B cell (primary cell): ENCODE measurements around the gene NRM. TPM values are rescaled to one million over a fixed set of nuclear protein-coding genes. Genes with fewer than 3 reads are reported as not detected.

Source experiments
- ATAC-seq: fragments of 200-7000 bp; cut with Tn5 transposase; one replicate; pipeline ENCODE4 v1.10.0; 2021; ENCODE audit warnings: low read depth, mild to moderate bottlenecking, moderate number of reproducible peaks, moderate library complexity
- CTCF ChIA-PET: fragments of 350-600 bp; sonication (Branson Sonifier 250); formaldehyde crosslinking; loops from one replicate; lab custom pipeline; 2021; ENCODE audit warnings: antibody characterized with exemption, inconsistent platforms; lab: Charles Lee
- POLR2A ChIA-PET: fragments of 350-600 bp; sonication (Branson Sonifier 250); formaldehyde crosslinking; loops from one replicate; lab custom pipeline; 2021; ENCODE audit warnings: antibody characterized with exemption; lab: Charles Lee
- DNase-seq: peaks from one replicate; pipeline ENCODE4 v3.0.0; 2013
- H2AFZ ChIP-seq: 2 replicates; pipeline ENCODE4 v1.6.1; 2012; ENCODE audit warnings: mild to moderate bottlenecking, low read depth, low read length; ENCODE audit not compliant: insufficient read depth, poor library complexity, severe bottlenecking
- H3K27ac ChIP-seq, 2 donors: 1 replicate in 1 of 2; 2 replicates in 1 of 2; pipeline ENCODE4 v1.5.1; 2012 to 2013; ENCODE audit warnings: low read length in 2 of 2, mild to moderate bottlenecking in 2 of 2, moderate library complexity in 1 of 2
- H3K27me3 ChIP-seq, 4 experiments: fragments of 200-600 bp in 1 of 4; sonication (generic) in 1 of 4; replicated peaks in 1 of 4; 1 replicate in 2 of 4; 2 replicates in 2 of 4; pipeline versions ENCODE4 v1.6.1 to v1.7.0; 2013 to 2016; ENCODE audit warnings: low read length in 3 of 4, mild to moderate bottlenecking in 2 of 4, mixed read lengths in 1 of 4, moderate library complexity in 1 of 4; ENCODE audit not compliant: insufficient read depth in 4 of 4, control insufficient read depth in 3 of 4; ENCODE audit errors: control extremely low read depth in 1 of 4
- H3K36me3 ChIP-seq, 2 experiments: replicated peaks in 1 of 2; 1 replicate in 1 of 2; 2 replicates in 1 of 2; pipeline versions ENCODE4 v1.6.1 to v1.7.1; 2013; ENCODE audit warnings: low read length in 1 of 2; ENCODE audit not compliant: insufficient read depth in 2 of 2, control insufficient read depth in 1 of 2; ENCODE audit errors: control extremely low read depth in 1 of 2, extremely low read depth in 1 of 2
- H3K4me1 ChIP-seq, 2 donors: fragments of 200-600 bp in 1 of 2; sonication (generic) in 1 of 2; 1 replicate in 1 of 2; 2 replicates in 1 of 2; pipeline versions ENCODE4 v1.5.1 to v1.6.1; 2013 to 2017; ENCODE audit warnings: low read length in 2 of 2; ENCODE audit not compliant: control insufficient read depth in 2 of 2, insufficient read depth in 2 of 2
- H3K4me2 ChIP-seq: replicated peaks from 2 replicates; pipeline ENCODE3; 2012; ENCODE audit warnings: mild to moderate bottlenecking, low read depth, low read length; ENCODE audit not compliant: poor library complexity, severe bottlenecking
- H3K4me3 ChIP-seq, 5 experiments: fragments of 200-600 bp in 1 of 5; sonication (generic) in 1 of 5; 1 replicate in 3 of 5; 2 replicates in 2 of 5; pipeline versions ENCODE4 v1.5.1 to v1.7.0; 2011 to 2016; ENCODE audit warnings: low read length in 4 of 5, mild to moderate bottlenecking in 4 of 5, low read depth in 2 of 5, control low read depth in 1 of 5, moderate library complexity in 1 of 5; ENCODE audit not compliant: insufficient read depth in 1 of 5; ENCODE audit errors: control extremely low read depth in 1 of 5, extremely low read depth in 1 of 5
- H3K79me2 ChIP-seq: fragments of 200-600 bp; sonication (generic); one replicate; pipeline ENCODE4 v1.6.0; 2016; ENCODE audit warnings: low read length; ENCODE audit not compliant: control insufficient read depth, insufficient read depth
- H3K9ac ChIP-seq: fragments of 200-600 bp; sonication (generic); 2 replicates; pipeline ENCODE4 v1.6.1; 2017; ENCODE audit warnings: mild to moderate bottlenecking, low read length, moderate library complexity
- H3K9me3 ChIP-seq, 3 donors: one replicate each; pipeline versions ENCODE4 v1.6.1 to v1.7.1; 2013; ENCODE audit warnings: low read length in 2 of 3; ENCODE audit not compliant: control insufficient read depth in 2 of 3, insufficient read depth in 1 of 3; ENCODE audit errors: control extremely low read depth in 1 of 3
- H4K20me1 ChIP-seq: 2 replicates; pipeline ENCODE4 v1.6.0; 2012; ENCODE audit warnings: mild to moderate bottlenecking, low read length; ENCODE audit not compliant: insufficient read depth, control insufficient read depth, poor library complexity, severe bottlenecking
- H3K27ac Mint-ChIP-seq: one replicate; pipeline ENCODE4 v1.8.0; 2021; ENCODE audit warnings: mixed read lengths
- H3K27me3 Mint-ChIP-seq: one replicate; pipeline ENCODE4 v1.8.0; 2021; ENCODE audit warnings: mixed read lengths
- H3K4me1 Mint-ChIP-seq: one replicate; pipeline ENCODE4 v1.8.0; 2021; ENCODE audit warnings: mixed read lengths
- H3K4me3 Mint-ChIP-seq: one replicate; pipeline ENCODE4 v1.8.0; 2021; ENCODE audit warnings: mixed read lengths
- H3K9me3 Mint-ChIP-seq: one replicate; pipeline ENCODE4 v1.8.0; 2022; ENCODE audit warnings: mixed read lengths; ENCODE audit not compliant: insufficient read depth
- EZH2 ChIP-seq: IDR thresholded peaks from 2 replicates; pipeline ENCODE4 v1.6.1; 2012; ENCODE audit warnings: borderline replicate concordance, low read depth, mild to moderate bottlenecking, moderate library complexity, low read length; ENCODE audit not compliant: insufficient read depth, poor library complexity, severe bottlenecking
- WGBS: methylation state at CpG from one replicate; pipeline ENCODE4 v1.1.5; 2013; ENCODE audit warnings: missing lambda C conversion rate; ENCODE audit not compliant: insufficient coverage; 5-methylcytosine and 5-hydroxymethylcytosine counted together
- intact Hi-C: fragments of 100-400 bp; cut with micrococcal nuclease; formaldehyde crosslinking; loops from one replicate; pipeline ENCODE4 v1.10.0; 2022
- polyA plus RNA-seq: library from polyadenylated mRNA; depleted of rRNA; stranded (reverse); fragments of >200 nt; gene quantifications from 2 replicates; pipeline ENCODE4 v1.2.3, GENCODE V29; 2012
- total RNA-seq, 2 donors: library from RNA; stranded (reverse); fragments of 120-200 nt in 1 of 2; gene quantifications; 1 replicate in 1 of 2; 2 replicates in 1 of 2; pipeline versions ENCODE4 v1.2.3 to v1.2.4, GENCODE V29; 2013 to 2022
- TF ChIP-seq, protein P1 (sequence below): fragments of 200-600 bp; IDR thresholded peaks from one replicate; pipeline ENCODE4 v1.8.0; 2022; ENCODE audit warnings: antibody characterized with exemption, mild to moderate bottlenecking

NRM gene
- total and polyA plus RNA-seq, 2 donors (not counting 1 experiment from before 2014, with no cell fraction given), result 24.9 to 26.0 TPM

DNA sequence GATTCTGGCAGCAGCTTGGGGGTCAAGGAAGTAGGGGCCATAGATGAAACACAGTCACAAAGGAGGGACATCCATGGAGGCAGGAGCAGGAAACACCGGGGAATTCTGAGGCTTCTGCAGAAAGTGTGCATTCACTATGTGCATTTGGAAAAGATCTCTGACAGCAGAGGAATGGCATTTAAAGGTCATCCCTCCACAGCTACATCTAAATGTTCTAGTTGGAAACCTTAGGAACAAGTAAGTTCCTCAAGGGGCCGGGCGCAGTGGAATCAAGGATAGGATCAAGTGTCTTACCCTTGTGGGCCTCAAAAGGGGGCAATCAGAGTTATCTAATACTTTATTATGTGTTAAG, 35.1 kb downstream of the NRM start:
- Mint-ChIP-seq H3K27me3 (no peaks in the 10 kb centered on the region), H3K9me3 (no peaks in the 10 kb centered on the region), H3K27ac (peak overlapping the region; percentile 23), H3K4me1 (peaks cover 5% of the 10 kb centered on the region), H3K4me3 (no peak overlapping the region)
- no CpG with 5 or more reads among the region's 3 CpGs for WGBS
- intact Hi-C loops, result no loop called here
- ChIA-PET CTCF (interaction anchor here (0.9 kb wide), 1 partner anchor 66 kb away, joined by 3 read pairs; no protein-coding TSS in a partner anchor), POLR2A (no interaction called here)
- H3K9me3 ChIP-seq, result no peaks in the 10 kb centered on the region
- peaks cover 0 to 5% of the 10 kb centered on the region in 2 donors for H3K4me1 ChIP-seq
- no peak overlapping the region for H3K9ac ChIP-seq
- TF ChIP-seq, protein P1, sequence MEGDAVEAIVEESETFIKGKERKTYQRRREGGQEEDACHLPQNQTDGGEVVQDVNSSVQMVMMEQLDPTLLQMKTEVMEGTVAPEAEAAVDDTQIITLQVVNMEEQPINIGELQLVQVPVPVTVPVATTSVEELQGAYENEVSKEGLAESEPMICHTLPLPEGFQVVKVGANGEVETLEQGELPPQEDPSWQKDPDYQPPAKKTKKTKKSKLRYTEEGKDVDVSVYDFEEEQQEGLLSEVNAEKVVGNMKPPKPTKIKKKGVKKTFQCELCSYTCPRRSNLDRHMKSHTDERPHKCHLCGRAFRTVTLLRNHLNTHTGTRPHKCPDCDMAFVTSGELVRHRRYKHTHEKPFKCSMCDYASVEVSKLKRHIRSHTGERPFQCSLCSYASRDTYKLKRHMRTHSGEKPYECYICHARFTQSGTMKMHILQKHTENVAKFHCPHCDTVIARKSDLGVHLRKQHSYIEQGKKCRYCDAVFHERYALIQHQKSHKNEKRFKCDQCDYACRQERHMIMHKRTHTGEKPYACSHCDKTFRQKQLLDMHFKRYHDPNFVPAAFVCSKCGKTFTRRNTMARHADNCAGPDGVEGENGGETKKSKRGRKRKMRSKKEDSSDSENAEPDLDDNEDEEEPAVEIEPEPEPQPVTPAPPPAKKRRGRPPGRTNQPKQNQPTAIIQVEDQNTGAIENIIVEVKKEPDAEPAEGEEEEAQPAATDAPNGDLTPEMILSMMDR, result no peak
- TF ChIP-seq EZH2, result no peak
- H4K20me1 ChIP-seq, result no peaks in the 10 kb centered on the region
- no peak for DNase-seq
- H3K4me3 ChIP-seq, result no peak overlapping the region
- H3K36me3 ChIP-seq, result peaks cover 2 to 86% of the 10 kb centered on the region in 2 experiments
- no peak overlapping the region for H2AFZ ChIP-seq
- H3K79me2 ChIP-seq, result peaks cover 5% of the 10 kb centered on the region
- H3K27ac ChIP-seq, result no peak overlapping the region
- no peaks in the 10 kb centered on the region for H3K27me3 ChIP-seq
- no peak for ATAC-seq
- H3K4me2 ChIP-seq, result no peak overlapping the region

DNA sequence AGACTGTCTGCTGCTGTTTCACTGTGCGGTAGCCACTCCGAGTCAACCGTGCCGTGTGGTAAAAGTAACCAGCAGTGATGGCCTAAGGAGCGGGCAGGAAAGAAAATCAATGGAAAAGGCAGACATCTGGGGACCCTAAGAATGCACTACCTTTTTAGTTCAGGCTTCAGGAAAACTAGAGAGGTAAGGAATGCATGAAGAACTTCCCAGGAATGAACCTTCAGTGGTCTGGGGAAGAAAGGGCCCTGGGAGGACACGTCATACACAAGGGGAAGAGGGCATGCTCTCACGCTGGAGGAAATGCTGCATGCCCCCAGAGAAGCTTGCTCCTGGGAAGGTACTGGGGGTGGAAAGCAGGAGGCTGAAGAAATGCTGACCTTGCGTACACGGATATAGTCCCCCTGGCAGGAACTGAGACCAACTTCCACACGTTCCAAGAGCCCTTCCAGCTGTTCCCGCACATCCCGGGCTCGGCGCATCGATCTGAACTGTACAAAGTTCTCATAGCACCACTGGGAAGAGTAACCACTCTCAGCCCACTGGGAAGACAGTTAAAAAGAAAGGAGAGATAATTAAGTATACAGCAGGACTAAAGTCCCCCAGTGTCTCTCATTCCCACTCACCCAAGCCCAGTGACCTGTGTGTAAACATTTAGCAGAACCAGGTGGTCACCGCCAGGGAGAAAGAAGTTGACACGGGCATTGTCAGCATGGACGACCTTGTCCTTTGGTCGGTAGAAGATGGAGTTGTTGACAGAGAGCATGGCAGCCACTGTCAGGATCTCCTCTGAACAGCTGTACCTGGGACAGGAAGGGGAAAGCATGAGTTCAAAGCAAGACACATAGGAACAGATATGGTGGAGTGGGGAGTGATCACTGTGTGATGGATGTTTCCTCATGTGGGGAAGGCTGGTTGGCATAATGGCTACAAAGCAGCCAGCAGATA, 35.7 kb downstream of the NRM start:
- Histone ChIP-seq H3K27ac (no peak overlapping the region), H2AFZ (no peak overlapping the region), H4K20me1 (no peaks in the 10 kb centered on the region), H3K4me2 (no peak overlapping the region), H3K79me2 (peaks cover 5% of the 10 kb centered on the region), H3K36me3 (peaks cover 2 to 82% of the 10 kb centered on the region in 2 experiments), H3K9me3 (no peaks in the 10 kb centered on the region), H3K9ac (no peak overlapping the region), H3K27me3 (no peaks in the 10 kb centered on the region), H3K4me3 (no peak overlapping the region), H3K4me1 (peaks cover 0 to 5% of the 10 kb centered on the region in 2 donors)
- H3K4me3 Mint-ChIP-seq, result no peak overlapping the region
- H3K27ac Mint-ChIP-seq, result no peak overlapping the region
- ChIA-PET CTCF (interaction anchor here (0.6 kb wide), 1 partner anchor 22 kb away, joined by 3 read pairs; no protein-coding TSS in a partner anchor), POLR2A (no interaction called here)
- no peaks in the 10 kb centered on the region for H3K9me3 Mint-ChIP-seq
- intact Hi-C loops, result no loop called here
- no peaks in the 10 kb centered on the region for H3K27me3 Mint-ChIP-seq
- ATAC-seq (no peak), DNase-seq (no peak)
- H3K4me1 Mint-ChIP-seq, result peaks cover 5% of the 10 kb centered on the region
- 97% methylated on average over 19 of the region's 19 CpGs for WGBS
- TF ChIP-seq, protein P1, result no peak
- TF ChIP-seq EZH2, result no peak
